HG03135 (cell line): ENCODE data around the gene AUP1.

Source experiments
- ATAC-seq: cut with Tn5 transposase; IDR thresholded peaks from one replicate; pipeline ENCODE4 v1.9.1; 2021; ENCODE audit warnings: mild to moderate bottlenecking, moderate library complexity; ENCODE audit not compliant: unreplicated experiment

Gene AUP1

DNA sequence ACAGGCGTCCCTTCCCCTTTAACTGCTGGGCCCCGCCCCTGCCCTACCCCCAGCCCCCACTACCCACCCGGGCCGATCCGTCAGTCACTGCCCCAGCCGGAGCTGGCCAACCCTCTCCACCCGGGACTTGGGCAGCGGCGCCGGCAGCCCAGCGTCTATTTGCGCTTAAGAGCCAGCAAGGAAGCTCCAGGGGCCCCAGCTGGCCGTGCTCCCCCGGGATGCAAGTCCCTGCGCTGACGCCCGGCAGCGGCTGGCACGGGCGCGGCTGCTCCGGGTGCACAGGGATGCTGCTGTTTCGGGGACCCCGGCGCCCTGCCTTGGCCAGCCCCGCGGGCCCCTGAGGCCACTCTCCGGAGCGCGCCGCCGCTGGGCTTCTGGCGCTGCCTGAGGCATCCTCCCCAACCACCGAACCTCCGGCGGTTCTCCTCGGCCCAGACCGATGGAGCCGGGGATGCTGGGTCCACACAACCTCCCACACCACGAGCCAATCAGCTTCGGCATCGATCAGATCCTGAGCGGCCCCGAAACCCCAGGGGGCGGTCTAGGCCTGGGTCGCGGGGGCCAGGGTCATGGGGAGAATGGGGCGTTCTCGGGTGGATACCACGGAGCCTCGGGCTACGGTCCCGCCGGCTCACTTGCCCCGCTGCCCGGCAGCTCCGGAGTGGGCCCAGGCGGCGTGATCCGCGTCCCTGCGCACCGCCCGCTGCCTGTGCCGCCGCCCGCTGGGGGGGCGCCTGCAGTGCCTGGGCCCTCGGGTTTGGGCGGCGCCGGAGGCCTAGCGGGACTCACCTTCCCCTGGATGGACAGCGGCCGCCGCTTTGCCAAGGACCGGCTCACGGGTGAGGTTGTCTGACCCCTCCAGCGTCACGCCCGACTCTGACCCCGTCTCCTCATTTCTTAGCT is 14.9 kb downstream of the AUP1 start, which contains the start of gene TLX2:
Gene TLX2 (plus strand): TSS at position 83 of the 903 bp plus-strand sequence. CDS start 357 bp downstream, at position 440.
- ATAC-seq: no peak

DNA sequence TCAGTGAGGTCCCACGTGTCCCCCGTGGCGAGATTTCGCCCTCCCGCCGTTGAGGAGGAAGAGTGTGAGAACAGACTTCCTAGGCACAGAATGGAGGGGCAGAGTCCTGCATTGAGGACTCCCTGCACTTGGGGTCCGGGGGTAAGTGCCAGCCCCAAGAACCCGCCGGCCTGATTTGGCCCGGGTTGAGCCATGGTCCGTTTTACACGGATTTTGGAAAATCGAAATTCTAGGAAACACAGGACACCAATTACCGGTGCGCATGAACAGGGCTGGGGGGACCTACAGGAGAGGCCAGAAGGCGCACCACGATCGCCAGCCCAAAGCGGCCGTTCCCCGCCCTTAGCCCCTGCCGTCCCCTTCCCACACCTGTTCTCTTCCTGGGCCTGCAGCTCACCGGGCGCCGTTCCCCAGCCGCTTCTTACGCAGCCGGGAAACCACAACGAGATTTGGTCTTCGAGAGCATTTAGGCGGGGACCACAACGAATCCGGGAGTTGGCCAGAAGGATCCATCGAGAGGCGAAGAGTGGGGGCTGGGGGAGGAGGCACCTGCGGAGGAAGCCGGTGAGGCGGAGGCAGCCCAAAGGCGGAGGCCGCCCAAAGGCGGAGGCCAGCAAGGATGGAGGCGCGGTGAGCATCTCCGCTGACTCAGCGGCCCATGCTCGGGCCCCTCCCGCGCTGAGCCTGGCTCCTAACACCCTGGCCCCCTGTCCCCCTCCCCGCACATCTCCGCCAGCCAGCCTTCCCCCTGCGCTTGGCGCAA is 15.7 kb downstream of the AUP1 start:
- no peak for ATAC-seq

DNA sequence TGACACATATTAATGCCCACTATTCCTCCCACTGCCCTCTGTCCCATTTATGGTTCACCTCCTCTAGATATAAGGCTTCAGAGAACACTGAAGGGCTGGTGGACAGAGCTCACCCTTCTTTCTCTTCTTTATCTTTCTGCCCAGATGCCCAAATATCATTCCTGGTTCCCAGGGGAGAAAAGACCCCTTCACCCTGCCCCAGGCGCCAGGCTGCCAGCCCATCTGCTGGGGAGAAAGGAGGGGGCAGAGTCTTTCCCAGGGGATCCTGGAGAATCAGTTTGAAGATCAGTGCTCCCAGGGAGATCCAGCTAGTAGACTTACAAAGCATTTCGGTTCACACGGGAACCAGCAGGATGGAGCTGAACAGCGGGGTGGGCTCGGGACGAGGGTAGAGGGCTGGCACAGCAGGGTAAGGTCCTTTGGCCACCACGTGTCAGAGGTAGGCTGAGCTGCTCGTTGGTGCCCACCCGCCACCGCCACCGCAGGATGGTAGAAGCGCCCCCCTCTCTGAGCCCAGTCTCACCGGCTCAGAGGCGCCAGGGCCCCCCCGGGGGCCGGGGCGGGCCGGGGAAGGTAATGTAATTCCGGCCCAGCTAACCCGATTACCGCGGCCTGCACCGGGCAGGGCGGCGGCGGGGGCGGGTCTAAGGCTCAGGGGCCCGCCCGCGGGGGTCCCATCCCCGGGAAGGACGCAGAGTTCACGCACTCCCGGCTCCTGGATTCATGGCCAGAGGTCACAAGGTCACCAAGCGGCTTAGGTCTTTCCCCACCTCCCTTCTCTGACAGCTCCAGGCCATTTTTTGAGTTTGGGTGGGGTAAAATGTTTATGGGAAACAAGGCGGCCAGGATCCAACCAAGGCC is 16.5 kb downstream of the AUP1 start:
- ATAC-seq: no peak

DNA sequence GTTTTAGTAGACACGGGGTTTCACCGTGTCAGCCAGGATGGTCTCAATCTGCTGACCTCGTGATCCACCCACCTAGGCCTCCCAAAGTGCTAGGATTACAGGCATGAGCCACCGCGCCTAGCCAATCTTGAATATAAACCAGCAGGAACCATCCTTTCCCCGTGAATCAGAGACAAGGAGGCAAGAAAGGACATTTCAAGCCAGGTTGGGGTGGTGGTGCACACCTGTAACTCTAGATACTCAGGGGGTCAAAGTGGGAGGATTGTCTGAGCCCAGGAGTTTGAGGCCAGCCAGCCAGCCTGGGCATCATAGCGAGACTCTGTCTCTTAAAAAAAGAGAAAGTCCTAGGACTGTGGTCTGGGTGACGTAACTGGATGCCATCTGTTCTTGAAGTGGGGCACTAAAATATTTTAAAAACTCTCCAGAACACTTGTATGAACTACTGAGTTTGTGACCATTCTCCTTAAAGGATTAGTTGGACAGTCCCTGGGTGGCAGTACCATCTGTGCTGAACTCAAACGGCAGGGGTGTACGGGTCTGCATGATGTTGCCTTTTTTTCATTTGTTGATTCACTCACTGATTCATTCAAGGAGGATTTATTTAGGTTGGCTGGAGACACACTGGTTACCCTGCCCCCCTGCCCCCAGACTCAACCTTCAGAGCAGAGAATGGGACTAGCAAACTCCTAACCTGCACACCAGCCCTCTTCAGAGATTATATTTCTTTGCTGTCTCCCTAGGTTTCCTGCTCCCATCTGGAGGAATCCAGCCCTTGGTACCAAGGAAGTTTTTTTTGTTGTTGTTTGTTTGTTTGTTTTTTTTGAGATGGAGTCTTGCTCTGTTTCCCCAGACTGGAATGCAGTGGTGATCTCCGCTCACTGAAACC is 18.2 kb downstream of the AUP1 start:
- no peak for ATAC-seq

DNA sequence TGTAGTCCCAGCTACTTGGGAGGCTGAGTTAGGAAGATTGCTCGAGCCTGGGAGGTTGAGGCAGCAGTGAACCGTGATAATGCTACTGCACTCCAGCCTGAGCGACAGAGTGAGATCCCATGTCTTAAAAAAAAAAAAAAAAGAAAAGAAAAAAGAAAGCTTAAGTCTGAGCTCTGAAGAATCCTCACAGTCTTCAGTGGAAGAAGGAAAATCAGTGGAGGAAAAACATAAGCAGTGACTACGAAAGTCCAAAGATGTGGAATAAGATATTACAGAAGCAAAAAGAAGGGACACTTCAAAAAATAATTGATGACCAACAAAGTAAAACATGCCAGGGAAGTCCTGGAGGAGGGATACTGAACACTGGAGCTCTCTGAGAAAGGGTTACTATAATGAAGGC is 19.2 kb downstream of the AUP1 start:
- no peak for ATAC-seq

DNA sequence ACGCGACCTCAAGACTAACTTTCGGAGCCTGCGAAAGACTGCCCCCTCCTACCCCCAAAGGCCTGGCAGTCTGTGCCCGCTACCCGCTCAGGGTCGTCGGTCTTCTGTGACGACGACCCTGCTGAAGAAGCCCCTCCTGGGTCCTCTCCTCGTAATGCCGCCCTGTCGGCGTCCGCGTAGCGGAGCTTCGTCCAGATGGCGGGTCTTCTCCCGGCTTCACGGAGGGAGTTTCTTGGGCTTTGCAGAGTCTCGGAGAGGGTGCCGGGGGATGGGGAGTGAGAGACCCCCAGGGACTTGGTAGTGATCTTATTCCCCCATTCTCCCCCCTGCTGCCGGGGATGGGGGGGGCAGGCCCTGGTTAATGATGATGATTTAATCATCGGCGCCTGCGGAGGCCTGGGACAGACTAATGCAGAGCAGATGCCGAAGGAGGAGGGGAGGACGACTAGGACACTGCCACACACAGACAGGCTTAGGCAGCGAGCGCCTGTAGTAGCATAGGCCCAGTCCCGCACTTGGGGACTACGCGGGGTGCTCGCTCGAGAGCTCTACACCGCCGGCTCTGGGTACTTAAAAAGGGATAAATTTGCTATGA is 21.5 kb downstream of the AUP1 start:
- peak; percentile 10 for ATAC-seq

DNA sequence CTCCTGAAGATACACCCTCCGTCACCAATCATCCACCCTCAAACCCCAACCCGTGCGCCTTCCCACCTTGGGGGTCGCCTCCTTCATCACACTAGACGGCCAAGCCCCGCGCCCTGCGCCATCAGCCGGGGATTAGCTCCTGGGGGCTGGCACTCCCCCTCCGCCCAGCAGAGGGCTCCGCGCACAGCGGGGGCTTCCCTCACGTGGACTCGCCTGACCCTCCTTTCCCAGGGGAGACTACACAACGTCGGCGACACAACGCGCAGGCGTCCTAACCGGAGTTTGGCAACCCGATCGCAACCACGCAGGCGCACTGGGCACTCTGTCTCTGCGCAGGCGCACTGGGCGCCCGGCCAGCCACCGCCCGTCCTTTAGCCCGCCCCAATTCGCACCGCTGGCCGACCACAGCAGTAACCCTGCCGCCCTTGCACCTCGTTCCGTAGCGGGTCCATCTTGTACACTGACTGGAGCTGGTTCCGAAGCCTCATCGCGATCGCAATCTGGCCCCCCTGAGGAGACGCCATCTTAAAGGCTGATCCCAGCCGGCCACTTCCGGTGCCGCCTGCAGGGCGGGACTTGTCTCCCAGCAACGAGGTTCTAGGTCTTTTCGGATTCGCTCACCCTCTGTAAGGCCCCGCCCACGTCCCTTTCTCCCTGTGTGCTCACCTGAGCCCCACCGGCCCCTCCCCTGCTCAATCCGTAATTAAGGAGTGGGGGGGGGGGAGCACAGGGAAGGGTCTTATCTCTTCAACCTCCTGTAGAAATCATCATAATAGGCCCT is 22.2 kb downstream of the AUP1 start, which contains the start of gene PCGF1:
Gene PCGF1 (minus strand): TSS at position 551 of the 781 bp plus-strand sequence. CDS start 27 bp downstream, at position 524.
- peak; percentile 86 for ATAC-seq

DNA sequence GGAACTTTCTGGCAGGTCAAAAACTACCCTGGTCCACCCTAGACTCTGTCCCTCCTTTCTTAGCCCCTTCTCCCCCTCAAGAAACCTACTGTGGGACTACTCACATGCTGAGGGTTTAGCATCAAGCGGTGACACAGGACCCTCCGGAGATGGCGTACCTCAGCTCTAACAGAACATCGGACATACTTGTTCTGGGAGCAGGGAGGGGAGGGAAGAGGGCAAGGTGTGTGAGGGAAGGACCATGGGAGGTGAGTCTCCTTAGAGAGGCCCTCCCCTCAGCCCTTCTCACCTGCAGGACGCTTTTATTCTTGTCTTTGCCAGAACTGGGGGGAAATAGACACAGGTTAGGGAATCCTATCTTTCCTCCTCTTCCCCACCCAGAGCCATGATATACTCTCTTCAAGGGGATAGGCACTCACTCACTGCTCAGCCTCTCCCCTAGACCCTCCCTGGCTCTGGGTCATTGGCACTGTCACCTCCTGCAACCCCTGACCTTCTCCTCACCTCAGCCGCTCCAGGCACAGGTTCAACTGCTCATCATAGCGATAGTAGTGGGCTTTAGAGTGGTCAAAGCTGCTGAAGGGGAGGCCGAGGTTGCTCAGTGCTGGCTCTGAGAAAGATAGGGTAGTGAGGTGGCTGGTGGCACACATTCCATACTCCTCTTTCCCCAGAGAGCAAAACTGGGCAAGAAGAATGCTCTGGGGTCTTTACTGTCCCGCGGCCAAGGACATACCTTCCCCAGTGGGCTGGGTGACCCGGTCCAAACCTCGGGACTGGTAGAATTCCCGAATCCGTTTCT is 23.9 kb downstream of the AUP1 start:
- ATAC-seq: no peak

DNA sequence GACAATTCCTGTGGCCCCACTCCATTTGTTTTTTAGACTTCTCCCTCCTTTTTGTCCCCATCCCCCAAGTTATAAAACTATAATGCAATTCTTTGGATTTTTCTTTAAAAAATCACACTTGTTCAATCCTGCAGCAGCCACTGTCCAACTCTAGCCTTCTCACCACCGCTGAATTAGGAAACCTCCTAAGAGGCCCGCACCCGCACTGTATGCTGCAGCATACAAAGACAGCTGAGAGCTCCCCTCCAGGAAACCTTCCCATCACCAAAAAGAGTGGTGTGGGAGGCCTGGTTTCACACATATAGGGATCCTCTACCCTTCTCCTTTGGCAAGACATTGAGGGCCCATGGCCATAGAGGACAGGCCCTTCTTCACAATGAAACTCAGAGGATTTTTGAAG is 24.9 kb downstream of the AUP1 start:
- no peak for ATAC-seq

DNA sequence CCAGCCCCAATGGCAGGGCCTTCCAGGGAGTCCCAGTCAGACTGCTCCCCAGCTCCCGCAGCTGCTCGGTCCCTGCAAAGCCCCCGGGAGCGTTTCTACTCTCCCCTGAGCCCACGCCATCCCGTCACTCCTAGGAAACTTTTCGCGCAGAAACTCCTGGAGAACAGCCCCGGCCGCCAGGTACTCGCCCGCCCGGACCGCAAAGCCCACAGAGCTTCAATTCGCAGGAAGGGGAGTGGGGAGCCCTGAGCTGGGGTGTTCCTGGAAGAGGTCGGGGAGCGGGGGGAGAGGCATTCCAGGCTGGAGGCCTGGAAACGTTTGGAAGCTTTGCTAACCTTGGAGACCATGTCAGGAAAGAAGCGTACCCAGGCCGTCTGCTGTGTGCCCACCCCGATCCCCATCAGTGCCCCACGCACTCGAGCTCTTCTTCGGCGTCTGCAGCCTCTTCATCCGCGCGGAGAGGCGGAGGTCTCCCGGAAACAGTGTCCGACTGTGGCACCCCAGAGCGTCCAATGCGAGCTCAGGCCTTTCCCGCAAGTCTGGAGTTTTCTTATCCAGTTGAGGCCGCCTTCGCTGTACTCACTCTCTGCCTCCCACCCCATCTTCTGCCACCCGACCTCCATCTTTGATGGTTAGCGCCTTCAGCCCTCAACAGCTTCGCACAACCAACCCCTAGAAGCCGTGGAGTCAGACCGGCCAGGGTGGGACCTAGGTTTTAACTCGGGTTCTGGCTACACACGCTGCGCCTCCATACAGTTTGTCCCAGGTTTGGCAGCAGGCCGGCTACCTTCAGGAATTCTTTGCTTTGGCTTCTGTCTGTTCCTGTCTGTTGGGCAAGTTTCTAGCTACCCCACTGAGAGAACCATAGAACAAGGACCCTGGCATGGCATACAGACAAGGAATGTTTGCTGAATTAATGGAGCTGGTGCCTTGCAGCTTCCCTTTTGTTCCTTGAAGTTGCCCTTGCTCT is 25.7 kb downstream of the AUP1 start:
- no peak for ATAC-seq

DNA sequence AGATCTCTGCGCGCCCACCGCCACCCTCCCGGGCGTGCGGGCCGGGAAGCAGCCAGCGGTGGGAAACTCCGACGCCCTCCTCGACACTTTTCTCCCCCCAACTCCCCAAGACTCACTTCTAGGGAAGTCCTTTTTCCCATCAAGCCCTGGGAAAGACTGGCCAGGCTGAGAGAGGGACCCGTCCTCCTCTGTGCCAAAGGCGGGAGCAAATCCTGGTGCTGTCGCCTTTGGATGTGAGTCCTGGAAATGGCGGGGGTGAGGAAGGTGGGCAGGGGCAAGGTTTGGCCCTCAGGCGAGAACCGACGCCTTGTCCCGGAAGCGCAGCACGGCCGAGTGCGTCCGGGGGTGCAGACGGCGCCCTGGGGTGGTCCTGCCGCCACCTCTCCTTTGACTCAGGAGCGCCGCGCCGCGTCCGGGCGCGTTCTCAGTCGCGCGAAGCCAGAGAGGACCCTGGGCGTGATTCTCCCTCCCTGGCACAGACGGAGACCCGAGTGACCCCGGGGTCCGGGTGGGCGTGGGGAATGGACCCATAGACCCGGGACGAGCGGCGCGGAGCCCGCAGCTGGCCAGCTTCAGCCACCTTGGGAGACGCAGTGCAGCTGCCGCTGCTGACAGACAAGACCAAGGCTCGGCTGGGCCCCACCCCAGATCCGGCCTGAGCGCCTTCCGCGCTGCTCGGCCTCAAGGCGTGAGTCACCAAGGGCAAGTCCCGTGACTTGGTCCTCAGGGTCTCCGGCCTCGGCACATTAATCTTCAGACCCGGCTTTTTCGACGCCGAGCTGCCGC is 26.6 kb downstream of the AUP1 start:
- ATAC-seq: no peak

DNA sequence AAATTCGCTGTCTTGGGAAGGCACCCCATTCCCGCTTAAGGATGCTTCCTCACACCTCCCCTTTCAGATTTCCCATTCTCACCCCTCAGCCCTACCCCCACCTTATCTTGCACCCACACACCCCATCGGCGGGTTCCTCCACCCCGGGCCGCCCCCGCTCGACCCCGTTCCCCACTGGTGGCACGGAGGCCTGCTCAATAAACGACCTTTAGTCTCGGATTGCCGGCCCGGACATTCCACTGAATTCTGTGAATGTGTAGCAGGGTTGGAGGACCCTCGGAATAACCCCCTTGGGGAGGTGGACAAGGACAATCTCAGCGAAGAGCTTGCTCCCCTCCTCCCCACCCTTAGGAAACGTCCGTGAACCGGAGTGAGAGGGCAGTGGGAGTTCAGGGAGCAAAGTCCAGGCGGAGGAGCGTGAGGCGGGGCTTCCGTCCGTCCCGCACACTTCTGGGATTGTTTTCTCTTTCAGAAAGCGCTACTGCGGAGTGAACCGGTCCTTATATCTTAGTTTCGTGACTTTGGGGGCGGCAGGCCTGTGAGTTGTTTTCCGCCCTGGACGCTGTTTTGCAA is 27.3 kb downstream of the AUP1 start:
- no peak for ATAC-seq

DNA sequence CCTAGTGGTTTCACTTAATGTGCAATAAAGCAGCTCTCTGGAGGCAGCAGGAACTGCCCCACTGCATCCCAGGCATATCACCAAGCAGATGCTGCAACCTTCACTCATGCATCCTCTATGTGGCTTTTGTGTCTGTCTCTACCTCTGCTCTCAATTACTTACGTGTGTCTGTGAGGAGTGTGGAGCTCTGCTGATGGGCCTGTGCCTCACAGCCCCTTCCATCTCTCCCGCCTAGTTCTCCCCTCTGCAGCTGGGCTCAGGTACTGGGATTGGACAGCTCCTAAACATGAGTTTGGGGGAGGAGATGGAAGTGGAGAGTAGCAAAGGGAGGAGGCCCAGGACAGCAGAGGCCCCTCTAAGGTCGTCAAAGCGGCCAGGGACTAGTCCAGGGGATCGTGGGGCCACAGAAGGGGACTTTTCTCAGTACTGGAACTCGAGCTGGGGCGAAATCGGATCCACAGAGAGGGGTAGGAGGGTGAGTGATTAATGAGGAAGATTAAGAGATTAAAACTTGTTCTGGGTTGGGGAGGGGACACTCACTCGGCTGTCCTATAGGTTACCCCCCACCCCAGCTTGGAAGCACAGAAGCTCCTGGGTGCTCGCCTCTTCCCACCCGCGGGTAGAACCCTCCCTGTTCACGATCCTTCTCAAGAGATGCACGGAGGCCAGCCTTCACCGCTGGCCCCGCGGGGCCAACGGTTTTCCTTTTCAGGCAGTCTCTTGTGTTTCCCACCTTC is 28.0 kb downstream of the AUP1 start:
- no peak for ATAC-seq

DNA sequence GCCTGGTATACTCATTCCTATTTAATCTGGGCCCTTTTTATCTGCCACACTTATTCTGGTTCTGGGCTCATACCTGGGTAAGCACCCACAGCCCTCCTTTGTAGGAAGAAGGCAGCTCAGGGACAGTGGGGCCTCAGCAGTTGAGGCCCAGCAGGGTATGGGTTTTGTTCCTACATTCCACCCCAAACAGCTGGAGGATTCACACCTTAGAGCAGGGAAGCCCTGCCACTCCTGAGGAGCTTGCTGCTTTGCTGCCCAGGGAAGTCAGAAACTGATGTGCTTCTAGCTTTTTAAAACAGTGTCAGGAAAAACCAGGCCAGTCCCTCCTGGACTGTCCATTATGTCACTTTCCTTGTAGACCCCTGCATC is 28.9 kb downstream of the AUP1 start:
- ATAC-seq: no peak

DNA sequence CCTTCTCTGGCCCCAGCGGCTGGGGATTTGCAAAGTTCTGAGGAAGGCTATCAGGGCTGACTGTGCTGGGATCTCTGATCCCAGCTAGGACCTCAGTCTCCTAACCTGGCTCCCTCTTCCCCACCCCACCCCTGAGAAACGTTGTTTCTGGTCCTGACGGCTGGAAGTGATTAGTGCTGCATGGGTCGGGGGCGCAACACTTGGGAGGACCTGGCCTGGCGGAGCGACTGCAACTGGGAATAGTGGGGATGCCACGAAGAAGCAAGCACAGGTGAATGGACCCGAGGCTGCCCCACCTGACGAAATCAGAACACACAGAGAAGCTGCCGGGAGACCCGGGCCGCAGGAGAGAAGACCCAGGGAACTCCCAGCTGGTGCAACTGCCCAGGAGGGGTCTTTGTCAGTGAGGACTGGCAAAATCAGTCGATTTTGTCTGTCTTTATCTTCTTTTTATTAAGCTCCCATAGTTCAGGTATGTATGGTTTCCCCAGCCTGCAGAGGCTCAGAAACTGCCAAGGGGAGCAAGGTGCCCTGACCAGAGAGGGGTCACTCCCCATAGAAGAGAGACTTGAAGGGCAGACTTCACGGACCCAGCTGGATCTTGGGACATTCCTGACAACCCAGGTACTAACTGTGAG is 29.4 kb downstream of the AUP1 start:
- ATAC-seq: no peak
